Gastrocnemius medialis (tissue), 4 donors: ENCODE measurements around the gene ZBTB46.

ENCODE experiments used
- POLR2A ChIP-seq, 2 donors: fragments of 450-650 bp; IDR thresholded peaks; one replicate each; pipeline ENCODE4 v1.6.1; 2017; ENCODE audit warnings: antibody characterized with exemption in 2 of 2, mild to moderate bottlenecking in 2 of 2, moderate library complexity in 2 of 2
- TF ChIP-seq, protein P1 (sequence below), 5 experiments: fragments of 450-650 bp in 3 of 5; fragments of 200-600 bp in 2 of 5; sonication (generic) in 2 of 5; IDR thresholded peaks in 4 of 5; conservative IDR thresholded peaks in 1 of 5; 1 replicate in 4 of 5; 2 replicates in 1 of 5; pipeline ENCODE4 v1.5.1; 2016 to 2019; ENCODE audit warnings: antibody characterized with exemption in 5 of 5, mild to moderate bottlenecking in 3 of 5, moderate library complexity in 3 of 5

GRCh38 chr20:63844511-63844991 is 13.5 kb upstream of the ZBTB46 start:
- TF ChIP-seq, protein P1, sequence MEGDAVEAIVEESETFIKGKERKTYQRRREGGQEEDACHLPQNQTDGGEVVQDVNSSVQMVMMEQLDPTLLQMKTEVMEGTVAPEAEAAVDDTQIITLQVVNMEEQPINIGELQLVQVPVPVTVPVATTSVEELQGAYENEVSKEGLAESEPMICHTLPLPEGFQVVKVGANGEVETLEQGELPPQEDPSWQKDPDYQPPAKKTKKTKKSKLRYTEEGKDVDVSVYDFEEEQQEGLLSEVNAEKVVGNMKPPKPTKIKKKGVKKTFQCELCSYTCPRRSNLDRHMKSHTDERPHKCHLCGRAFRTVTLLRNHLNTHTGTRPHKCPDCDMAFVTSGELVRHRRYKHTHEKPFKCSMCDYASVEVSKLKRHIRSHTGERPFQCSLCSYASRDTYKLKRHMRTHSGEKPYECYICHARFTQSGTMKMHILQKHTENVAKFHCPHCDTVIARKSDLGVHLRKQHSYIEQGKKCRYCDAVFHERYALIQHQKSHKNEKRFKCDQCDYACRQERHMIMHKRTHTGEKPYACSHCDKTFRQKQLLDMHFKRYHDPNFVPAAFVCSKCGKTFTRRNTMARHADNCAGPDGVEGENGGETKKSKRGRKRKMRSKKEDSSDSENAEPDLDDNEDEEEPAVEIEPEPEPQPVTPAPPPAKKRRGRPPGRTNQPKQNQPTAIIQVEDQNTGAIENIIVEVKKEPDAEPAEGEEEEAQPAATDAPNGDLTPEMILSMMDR (IDR thresholded peaks at IDR 0.05 in 4 of 5, conservative IDR thresholded peaks at IDR 0.05 in 1 of 5): no peak
- TF ChIP-seq POLR2A (IDR thresholded peaks at IDR 0.05): no peak
